Measurements from ENCODE around the gene IL31RA.

The IL31RA gene

GRCh38 chr5:55927861-55928655 lies 76.9 kb downstream of the IL31RA start:
- H3K27me3 Mint-ChIP-seq (ENCODE audit: low read depth) = no peaks in the 10 kb centered on the region
- H3K27ac Mint-ChIP-seq = no peak overlapping the region
- no peaks in the 10 kb centered on the region for H3K4me1 Mint-ChIP-seq
- H3K36me3 Mint-ChIP-seq (ENCODE audit: low read depth) = no peaks in the 10 kb centered on the region
- H3K4me3 Mint-ChIP-seq = no peak overlapping the region
- H3K9me3 Mint-ChIP-seq = no peaks in the 10 kb centered on the region
- TF ChIP-seq CTCF (IDR thresholded peaks at IDR 0.05; ENCODE audit: unreplicated experiment in 3 of 3) = no peak

GRCh38 chr5:55929020-55929799 lies 78.1 kb downstream of the IL31RA start:
- H3K36me3 Mint-ChIP-seq (ENCODE audit: low read depth) = no peaks in the 10 kb centered on the region
- H3K27ac Mint-ChIP-seq = no peak overlapping the region
- no peaks in the 10 kb centered on the region for H3K27me3 Mint-ChIP-seq (ENCODE audit: low read depth)
- H3K4me3 Mint-ChIP-seq = no peak overlapping the region
- no peaks in the 10 kb centered on the region for H3K9me3 Mint-ChIP-seq
- H3K4me1 Mint-ChIP-seq = no peaks in the 10 kb centered on the region
- TF ChIP-seq CTCF (IDR thresholded peaks at IDR 0.05; ENCODE audit: unreplicated experiment in 3 of 3) = no peak

GRCh38 chr5:55932700-55933099 lies 81.5 kb downstream of the IL31RA start:
- H3K4me1 Mint-ChIP-seq = no peaks in the 10 kb centered on the region
- no peaks in the 10 kb centered on the region for H3K9me3 Mint-ChIP-seq
- no peak for TF ChIP-seq CTCF (IDR thresholded peaks at IDR 0.05; ENCODE audit: unreplicated experiment in 3 of 3)
- H3K27ac Mint-ChIP-seq = no peak overlapping the region
- H3K27me3 Mint-ChIP-seq (ENCODE audit: low read depth) = no peaks in the 10 kb centered on the region
- no peaks in the 10 kb centered on the region for H3K36me3 Mint-ChIP-seq (ENCODE audit: low read depth)
- H3K4me3 Mint-ChIP-seq = no peak overlapping the region

- Mint-ChIP-seq H3K36me3 (ENCODE audit: low read depth) (no peaks in the 10 kb centered on the region), H3K4me1 (no peaks in the 10 kb centered on the region), H3K9me3 (no peaks in the 10 kb centered on the region), H3K27ac (no peak overlapping the region), H3K27me3 (ENCODE audit: low read depth) (no peaks in the 10 kb centered on the region), H3K4me3 (no peak overlapping the region)
- no peak for TF ChIP-seq CTCF (IDR thresholded peaks at IDR 0.05; ENCODE audit: unreplicated experiment in 3 of 3)
Measured at GRCh38 chr5:55933377-55934114, 82.4 kb downstream of the IL31RA start.

- TF ChIP-seq CTCF (IDR thresholded peaks at IDR 0.05; ENCODE audit: unreplicated experiment in 3 of 3) = no peak
- Mint-ChIP-seq H3K27ac (no peak overlapping the region), H3K4me1 (no peaks in the 10 kb centered on the region), H3K27me3 (ENCODE audit: low read depth) (no peaks in the 10 kb centered on the region), H3K4me3 (no peak overlapping the region), H3K9me3 (no peaks in the 10 kb centered on the region), H3K36me3 (ENCODE audit: low read depth) (peaks cover 5% of the 10 kb centered on the region)
Measured at GRCh38 chr5:55934115-55934613, 83.0 kb downstream of the IL31RA start.
